Nephron (organoid): ENCODE data around the gene CELF4.
A peak's percentile ranks its signal among the peaks of the same experiment; 100 is the strongest.

ENCODE experiments used
- H3K27ac Mint-ChIP-seq, 3 experiments: 2 replicates each; pipeline ENCODE4 v1.8.0; 2020; ENCODE audit warnings: mixed read lengths in 3 of 3, mild to moderate bottlenecking in 2 of 3, moderate library complexity in 1 of 3
- H3K27me3 Mint-ChIP-seq: 2 replicates; pipeline ENCODE4 v1.8.0; 2021; ENCODE audit warnings: low read depth, mild to moderate bottlenecking, moderate library complexity, mixed read lengths
- H3K36me3 Mint-ChIP-seq: 2 replicates; pipeline ENCODE4 v1.8.0; 2020; ENCODE audit warnings: low read depth, mixed read lengths
- H3K4me1 Mint-ChIP-seq: 2 replicates; pipeline ENCODE4 v1.8.0; 2020; ENCODE audit warnings: mixed read lengths
- H3K4me3 Mint-ChIP-seq, 3 experiments: 2 replicates each; pipeline ENCODE4 v1.8.0; 2020; ENCODE audit warnings: mild to moderate bottlenecking in 3 of 3, mixed read lengths in 3 of 3, moderate library complexity in 2 of 3
- H3K9me3 Mint-ChIP-seq: 2 replicates; pipeline ENCODE4 v1.8.0; 2020; ENCODE audit warnings: mixed read lengths
- CTCF ChIP-seq, 3 experiments: fragments of 200-600 bp; sonication (generic); IDR thresholded peaks; one replicate each; pipeline ENCODE4 v1.5.0; 2021; ENCODE audit warnings: antibody characterized with exemption in 3 of 3; ENCODE audit not compliant: unreplicated experiment in 3 of 3

Gene CELF4

GRCh38 chr18:37242091-37242490 lies 323.5 kb downstream of the CELF4 start:
- peaks cover 15% of the 10 kb centered on the region for H3K27me3 Mint-ChIP-seq
- TF ChIP-seq CTCF (IDR thresholded peaks at IDR 0.05; ENCODE audit: unreplicated experiment in 3 of 3), result no peak
- peak overlapping the region; percentile 75 to 88 (median 87) for H3K27ac Mint-ChIP-seq
- no peaks in the 10 kb centered on the region for H3K9me3 Mint-ChIP-seq
- peaks cover 32% of the 10 kb centered on the region for H3K4me1 Mint-ChIP-seq
- H3K4me3 Mint-ChIP-seq, result no peak overlapping the region
- H3K36me3 Mint-ChIP-seq, result no peaks in the 10 kb centered on the region

- H3K27me3 Mint-ChIP-seq, result peaks cover 9% of the 10 kb centered on the region
- H3K36me3 Mint-ChIP-seq, result no peaks in the 10 kb centered on the region
- no peak overlapping the region for H3K27ac Mint-ChIP-seq
- H3K9me3 Mint-ChIP-seq, result no peaks in the 10 kb centered on the region
- no peak overlapping the region for H3K4me3 Mint-ChIP-seq
- TF ChIP-seq CTCF (IDR thresholded peaks at IDR 0.05; ENCODE audit: unreplicated experiment in 3 of 3), result no peak
- peaks cover 29% of the 10 kb centered on the region for H3K4me1 Mint-ChIP-seq
Measured at GRCh38 chr18:37238282-37239108, 327.1 kb downstream of the CELF4 start.

GRCh38 chr18:37235583-37235982 lies 330.0 kb downstream of the CELF4 start:
- no peak for TF ChIP-seq CTCF (IDR thresholded peaks at IDR 0.05; ENCODE audit: unreplicated experiment in 3 of 3)
- H3K9me3 Mint-ChIP-seq, result no peaks in the 10 kb centered on the region
- H3K27me3 Mint-ChIP-seq, result peaks cover 3% of the 10 kb centered on the region
- no peak overlapping the region for H3K27ac Mint-ChIP-seq
- no peak overlapping the region for H3K4me3 Mint-ChIP-seq
- H3K4me1 Mint-ChIP-seq, result peaks cover 23% of the 10 kb centered on the region
- no peaks in the 10 kb centered on the region for H3K36me3 Mint-ChIP-seq

- Mint-ChIP-seq H3K4me1 (peaks cover 12% of the 10 kb centered on the region), H3K27ac (no peak overlapping the region), H3K36me3 (peaks cover 3% of the 10 kb centered on the region), H3K27me3 (no peaks in the 10 kb centered on the region), H3K9me3 (no peaks in the 10 kb centered on the region), H3K4me3 (no peak overlapping the region)
- no peak for TF ChIP-seq CTCF (IDR thresholded peaks at IDR 0.05; ENCODE audit: unreplicated experiment in 3 of 3)
Measured at GRCh38 chr18:37231251-37231650, 334.3 kb downstream of the CELF4 start.

GRCh38 chr18:37230768-37231167 lies 334.8 kb downstream of the CELF4 start:
- Mint-ChIP-seq H3K9me3 (no peaks in the 10 kb centered on the region), H3K4me1 (peaks cover 12% of the 10 kb centered on the region), H3K27me3 (no peaks in the 10 kb centered on the region), H3K27ac (no peak overlapping the region), H3K4me3 (no peak overlapping the region), H3K36me3 (peaks cover 3% of the 10 kb centered on the region)
- TF ChIP-seq CTCF (IDR thresholded peaks at IDR 0.05; ENCODE audit: unreplicated experiment in 3 of 3), result no peak

- H3K27me3 Mint-ChIP-seq, result no peaks in the 10 kb centered on the region
- H3K4me3 Mint-ChIP-seq, result no peak overlapping the region
- TF ChIP-seq CTCF (IDR thresholded peaks at IDR 0.05; ENCODE audit: unreplicated experiment in 3 of 3), result no peak
- no peaks in the 10 kb centered on the region for H3K9me3 Mint-ChIP-seq
- no peak overlapping the region for H3K27ac Mint-ChIP-seq
- no peaks in the 10 kb centered on the region for H3K4me1 Mint-ChIP-seq
- peaks cover 3% of the 10 kb centered on the region for H3K36me3 Mint-ChIP-seq
Measured at GRCh38 chr18:37225279-37225678, 340.3 kb downstream of the CELF4 start.
